NK-92 (cell line): ENCODE measurements around the gene RNASEH1.

Experiments used
- DNase-seq: peaks from one replicate; lab custom pipeline; 2025; ENCODE audit not compliant: unreplicated experiment; lab: John Stamatoyannopoulos, UW

The RNASEH1 gene, protein sequence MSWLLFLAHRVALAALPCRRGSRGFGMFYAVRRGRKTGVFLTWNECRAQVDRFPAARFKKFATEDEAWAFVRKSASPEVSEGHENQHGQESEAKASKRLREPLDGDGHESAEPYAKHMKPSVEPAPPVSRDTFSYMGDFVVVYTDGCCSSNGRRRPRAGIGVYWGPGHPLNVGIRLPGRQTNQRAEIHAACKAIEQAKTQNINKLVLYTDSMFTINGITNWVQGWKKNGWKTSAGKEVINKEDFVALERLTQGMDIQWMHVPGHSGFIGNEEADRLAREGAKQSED

DNA sequence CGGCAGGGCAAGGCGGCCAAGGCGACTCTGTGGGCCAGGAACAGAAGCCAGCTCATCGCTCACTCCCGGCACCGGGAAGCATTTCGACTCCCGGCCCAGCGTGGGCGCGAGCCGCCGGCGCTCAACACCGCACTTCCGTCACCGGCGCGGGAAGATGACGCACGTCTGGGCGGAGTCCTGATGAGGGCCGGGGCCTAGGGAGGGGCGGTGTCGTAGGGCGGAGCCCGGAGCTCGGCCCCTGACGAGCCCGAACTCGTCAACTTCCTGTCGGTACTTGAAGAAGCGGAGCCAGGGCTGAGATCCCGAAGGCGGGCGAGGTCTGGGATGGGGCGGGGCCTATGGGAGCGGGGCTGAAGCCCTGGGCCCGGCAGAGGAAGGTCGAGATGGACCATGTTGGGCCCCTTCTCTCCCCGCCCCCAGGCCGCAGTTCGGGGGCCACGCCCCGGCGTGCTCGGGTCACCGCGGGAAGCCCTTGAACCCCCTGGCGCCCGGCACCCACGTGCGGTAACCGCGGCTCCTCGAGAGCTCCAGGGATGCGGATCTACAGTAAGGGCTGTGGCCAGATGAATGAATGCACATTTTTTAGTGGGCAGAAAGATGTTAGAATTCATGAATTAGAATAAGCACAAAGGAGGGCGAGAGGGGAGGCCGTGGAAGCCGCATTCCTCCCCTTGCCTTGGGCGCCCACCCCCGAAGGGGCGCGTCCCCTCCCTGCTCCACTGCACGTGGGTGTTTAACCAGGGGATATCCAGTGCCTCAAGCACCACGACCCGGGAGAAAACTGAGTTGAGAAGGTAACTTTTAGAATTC is at the start of gene RNASEH1:
Gene RNASEH1 (minus strand): TSS at position 129 of the 810 bp plus-strand sequence. CDS start 73 bp downstream, at position 56.
- DNase-seq, result peak; percentile 80

DNA sequence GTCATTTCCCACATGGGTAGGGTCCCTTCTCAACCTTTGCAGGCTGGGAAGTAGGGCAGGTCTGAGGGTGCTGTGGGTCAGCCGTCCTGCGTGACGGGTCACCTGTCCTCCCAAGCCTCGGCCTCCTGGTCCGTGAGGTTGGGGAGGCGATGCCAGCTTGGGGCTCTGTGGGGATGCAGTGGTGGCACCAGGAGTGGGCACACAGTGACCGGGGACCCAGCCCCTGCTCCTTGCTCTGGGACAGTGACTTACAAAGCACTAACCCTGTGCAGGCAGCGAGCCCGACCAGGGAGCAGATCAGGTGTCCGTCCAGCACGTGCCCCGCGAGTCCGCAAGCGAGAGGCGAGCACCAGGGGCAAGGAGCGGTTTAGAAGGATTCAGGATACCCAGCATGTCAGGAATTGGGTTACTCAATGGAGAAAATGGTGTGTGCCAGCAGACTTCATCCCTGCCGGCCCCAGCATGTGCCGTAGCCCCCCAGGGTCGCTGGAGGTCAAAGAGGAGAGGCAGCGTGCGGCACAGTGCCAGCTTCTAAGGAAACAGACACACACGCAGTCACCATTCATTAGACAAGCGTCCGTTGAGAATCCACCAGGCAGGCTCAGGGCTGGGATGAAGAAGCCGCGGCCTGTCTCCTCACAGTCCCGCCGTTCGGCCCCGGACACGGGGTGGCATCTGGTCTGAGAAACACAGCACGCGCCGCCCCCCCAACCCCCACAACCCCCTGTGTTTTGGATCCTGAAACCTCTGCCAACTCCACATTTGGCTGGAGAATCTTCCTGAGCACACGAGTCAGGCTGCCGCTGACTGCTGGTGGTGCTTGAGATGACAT is 48.5 kb upstream of the RNASEH1 start:
- no peak for DNase-seq

DNA sequence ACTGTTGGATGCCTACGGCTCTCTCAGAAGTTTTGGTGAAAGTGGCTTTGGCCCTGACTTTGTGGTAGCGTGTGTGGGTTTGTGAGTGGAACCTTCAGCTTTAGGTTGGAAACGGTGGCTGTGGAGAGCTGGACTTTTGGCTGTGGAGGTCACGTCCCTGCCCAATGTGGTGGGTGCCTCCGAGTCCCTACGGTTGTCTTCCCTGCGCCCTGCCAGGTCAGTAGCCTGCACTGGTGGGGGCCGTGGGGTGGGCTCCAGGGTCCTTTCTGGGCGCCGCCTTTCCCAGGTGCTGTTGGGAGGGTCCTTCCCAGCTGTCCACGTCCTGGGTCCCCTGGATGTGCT is 47.9 kb upstream of the RNASEH1 start:
- DNase-seq, result no peak

- no peak for DNase-seq
Measured at GRCh38 chr2:3604991-3605961, 47.1 kb upstream of the RNASEH1 start.

- no peak for DNase-seq
Measured at GRCh38 chr2:3604207-3604877, 46.2 kb upstream of the RNASEH1 start.

DNA sequence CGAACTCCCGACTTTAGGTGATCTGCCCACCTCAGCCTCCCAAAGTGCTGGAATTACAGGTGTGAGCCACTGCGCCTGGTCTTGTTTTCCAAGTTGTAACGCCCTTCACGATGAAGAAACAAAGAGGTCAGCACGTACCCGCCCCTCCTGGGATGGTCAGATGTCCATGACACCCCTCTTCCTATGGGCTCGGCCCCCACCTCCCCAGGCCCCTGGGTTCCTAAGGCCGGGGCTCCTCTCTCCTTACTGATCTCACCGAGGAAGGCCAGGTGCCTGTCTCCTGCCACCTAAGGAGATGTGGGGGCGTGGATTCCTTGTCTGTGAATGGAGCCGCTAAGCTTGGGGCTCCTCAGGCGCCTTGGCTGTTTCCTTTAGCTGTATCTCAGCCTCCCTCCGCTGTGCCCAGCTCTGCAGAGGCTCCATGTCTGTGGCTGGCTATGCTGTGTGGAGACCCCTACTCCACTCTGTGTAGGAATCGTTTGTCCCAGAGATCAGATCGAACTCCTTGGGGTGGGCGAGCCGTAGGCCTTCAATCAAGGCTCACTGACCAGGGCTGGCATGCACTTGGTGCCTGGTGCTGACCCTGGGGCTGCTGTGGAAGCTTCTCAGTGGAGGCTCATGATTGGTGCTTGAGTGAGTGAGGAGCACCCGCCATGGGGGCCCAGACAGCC is 45.5 kb upstream of the RNASEH1 start:
- DNase-seq, result no peak

DNA sequence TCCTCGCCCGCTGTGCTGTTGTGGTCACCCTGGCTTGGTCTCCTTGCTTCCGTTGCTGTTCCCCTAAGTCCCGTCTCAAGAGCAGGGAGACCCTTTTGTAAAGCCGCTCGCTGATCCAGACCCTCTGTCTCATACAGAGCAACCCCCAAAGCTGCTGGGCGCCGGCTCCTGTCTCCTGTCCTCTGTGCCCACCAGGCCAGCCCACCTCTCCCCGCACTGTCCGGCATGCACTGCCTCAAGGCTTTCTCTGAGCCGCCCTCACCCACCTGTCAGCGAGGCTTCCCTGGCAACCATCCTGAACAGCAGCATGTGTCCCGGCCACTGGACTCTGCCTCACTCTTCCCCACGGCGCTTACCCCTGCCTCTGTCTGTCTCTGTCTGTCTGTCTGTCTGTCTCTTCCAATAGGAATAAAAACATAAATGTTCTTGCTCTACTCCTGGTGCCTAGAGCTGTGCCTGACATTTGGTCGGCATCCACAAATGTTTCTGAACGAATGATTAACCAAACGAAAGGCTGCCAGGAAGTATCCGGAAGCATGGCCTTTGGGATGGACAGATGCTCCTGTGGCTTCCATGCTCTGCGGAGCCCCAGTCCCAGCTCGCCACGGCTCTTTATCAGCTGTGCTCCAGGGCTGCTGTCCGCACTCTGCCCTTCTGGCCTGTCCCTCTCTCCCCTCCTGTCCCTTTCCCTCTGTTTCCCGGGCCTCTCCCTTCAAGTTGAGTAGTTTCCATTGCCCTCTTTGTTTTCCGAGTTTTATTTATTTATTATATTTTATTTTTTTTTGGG is 44.6 kb upstream of the RNASEH1 start:
- DNase-seq, result no peak

DNA sequence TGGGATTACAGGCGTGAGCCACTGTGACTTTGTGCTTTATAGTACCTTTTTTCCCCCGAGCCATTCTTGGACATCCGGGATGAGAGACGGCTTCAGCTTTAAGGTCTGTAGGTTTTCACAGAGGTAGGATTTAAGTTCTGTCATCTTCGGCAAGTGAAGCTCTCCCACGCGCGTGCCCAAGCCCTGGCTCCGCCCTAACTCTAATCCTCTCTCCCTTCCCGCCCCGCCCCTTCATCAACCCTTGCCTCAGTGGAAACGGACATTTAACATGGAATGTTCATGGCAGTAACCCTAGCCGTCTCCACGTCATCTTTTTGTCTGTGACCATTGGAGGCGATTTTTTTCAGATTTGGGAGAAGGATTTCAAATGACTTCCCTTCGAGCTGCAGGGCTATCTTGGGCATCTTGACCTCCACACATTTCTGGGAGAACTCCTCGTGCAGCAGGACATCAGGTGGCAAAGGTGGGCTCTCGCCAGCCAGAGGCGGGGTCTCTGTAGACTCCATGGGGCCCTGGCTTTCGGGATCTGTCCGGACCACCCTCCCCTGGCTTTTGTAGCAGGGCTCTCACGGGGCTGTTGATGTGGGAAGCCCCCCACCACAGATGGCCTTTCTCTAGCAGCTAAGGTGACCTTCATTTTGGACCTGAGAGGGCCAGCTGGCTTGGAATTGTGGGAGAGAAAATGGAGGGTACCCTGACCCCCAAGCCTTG is 43.6 kb upstream of the RNASEH1 start:
- no peak for DNase-seq

DNA sequence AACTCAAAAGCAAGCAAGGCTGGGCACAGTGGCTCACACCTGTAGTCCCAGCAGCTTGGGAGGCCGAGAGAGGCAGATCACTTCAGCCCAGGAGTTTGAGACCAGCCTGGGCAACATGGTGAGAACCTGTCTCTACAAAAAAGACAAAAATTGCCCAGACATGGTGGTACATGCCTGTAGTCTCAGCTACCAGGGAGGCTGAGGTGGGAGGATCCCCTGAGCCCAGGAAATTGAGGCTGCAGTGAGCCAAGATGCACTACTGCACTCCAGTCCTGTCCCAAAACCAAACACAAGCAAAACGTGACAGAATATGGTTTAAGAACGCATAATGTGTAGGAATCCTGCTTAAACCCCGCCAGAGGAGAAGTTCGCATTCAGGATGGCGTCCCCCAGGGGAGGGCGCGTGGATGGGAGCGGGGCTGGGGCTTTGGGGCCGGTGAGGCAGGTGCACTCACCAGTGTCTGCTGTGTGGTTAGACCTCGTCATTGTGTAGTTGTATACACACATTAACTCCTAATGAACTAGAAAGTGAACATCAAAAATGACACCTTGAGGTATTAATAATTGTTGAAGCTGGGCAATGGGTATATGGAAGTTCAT is 42.2 kb upstream of the RNASEH1 start:
- DNase-seq, result no peak

DNA sequence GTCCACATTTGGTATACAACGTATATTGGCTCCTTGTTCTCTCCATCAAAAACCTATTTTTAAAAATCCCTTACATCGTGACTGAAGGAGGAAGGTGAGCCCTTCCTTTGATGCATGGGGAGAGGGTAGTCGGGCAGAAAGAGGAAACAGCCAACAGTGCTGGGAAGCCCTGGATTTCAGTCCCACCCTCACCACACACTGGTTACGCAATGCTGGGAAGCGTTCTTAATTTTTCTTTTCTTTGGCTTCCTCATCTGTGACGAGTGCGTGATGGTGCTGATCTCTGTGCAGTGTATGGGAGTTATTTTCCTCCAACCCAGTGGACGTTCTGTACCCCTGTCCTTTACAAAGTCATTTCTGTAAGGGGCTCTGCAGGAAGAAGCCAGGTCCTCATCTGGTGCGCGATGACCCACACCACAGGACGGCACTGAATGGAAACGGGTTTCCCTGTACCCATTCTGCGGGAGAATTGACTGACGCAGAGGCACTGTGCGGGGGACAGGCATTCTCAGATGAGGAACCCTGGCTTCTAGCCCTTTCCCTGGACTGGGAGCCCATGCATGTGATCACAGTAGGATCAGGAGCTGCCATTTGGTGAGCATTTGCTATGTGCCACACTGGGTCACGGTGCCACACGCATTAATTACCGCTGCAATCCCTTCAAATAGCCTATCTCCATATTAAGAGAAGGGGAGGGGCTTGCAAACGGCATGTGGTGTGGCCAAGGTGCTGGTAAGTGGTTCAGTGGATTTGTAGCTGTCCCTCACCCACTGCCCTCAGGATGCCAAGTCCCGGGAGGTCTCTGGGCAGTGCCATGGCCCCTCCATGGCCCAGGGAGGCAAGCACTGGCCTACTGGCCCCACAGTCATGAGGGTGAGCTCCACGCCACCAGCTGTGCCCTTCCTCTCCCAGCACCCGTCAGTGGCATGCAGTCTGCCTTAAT is 41.0 kb upstream of the RNASEH1 start:
- no peak for DNase-seq

DNA sequence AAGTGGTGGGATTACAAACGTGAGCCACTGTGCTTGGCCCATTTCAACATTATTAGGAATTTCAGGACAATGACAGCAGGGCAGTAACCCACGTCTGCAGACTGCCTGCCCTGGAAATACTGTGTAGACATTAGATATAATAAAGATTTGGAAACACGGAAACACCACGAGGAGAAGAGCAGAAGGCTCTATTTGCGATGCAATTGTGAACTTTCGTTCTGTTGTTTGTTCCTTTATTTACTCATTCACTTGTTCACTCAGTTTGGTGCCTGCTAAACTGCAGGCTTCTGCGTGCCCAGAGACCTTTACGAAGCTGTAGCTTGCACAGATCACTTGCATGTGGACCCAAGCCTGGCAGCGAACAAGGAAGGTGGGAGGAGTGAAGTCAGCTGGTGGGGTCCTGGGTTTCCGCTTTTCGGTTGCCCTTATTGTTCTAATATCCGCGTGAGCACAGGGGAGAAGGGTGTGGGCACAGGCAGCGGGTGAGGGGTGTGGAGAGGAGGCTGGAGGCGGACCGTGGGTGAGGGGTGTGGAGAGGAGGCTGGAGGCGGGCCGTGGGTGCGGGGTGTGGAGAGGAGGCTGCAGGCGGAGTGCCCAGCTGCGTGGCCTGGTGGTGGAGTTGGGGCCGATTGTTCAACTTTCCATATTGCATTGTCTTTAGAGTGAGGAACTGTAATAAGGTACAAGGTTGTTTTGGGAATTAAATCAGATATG is 40.2 kb upstream of the RNASEH1 start:
- no peak for DNase-seq

- no peak for DNase-seq
Measured at GRCh38 chr2:3597567-3597966, 39.4 kb upstream of the RNASEH1 start.

DNA sequence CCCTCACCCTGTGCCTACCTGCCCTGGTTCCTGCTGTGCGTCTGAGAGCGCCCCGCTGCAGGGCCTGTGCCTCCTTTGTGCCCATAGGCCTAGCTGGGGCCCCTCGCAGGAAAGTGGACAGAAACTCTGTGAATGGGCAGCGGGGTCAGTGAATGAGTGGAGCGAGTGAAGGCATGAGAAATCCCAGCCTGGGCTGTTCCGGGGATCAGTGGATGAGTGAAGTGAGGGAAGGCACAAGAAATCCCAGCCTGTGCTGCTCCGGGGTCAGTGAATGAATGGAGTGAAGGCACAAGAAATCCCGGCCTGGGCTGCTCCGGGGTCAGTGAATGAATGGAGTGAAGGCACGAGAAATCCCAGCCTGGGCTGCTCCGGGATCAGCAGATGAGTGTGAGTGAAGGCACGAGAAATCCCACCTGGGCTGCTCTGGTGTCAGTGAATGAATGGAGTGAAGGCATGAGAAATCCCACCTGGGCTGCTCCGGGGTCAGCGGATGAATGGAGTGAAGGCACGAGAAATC is 38.8 kb upstream of the RNASEH1 start:
- no peak for DNase-seq

GRCh38 chr2:3595985-3596384 is 37.9 kb upstream of the RNASEH1 start:
- no peak for DNase-seq

- no peak for DNase-seq
Measured at GRCh38 chr2:3595404-3595803, 37.3 kb upstream of the RNASEH1 start.
